HUES48 (cell line): ENCODE data around the gene BICDL2.
A peak's percentile ranks its signal among the peaks of the same experiment; 100 is the strongest.
"Not testable (repeated sequence)": the region's sequence is repeated elsewhere in the genome, so short reads cannot be mapped to it uniquely, and the experiment has no call there.

Experiments
- H3K27ac ChIP-seq: one replicate; pipeline ENCODE4 v1.7.0; 2013; ENCODE audit warnings: low read depth, low read length, inconsistent platforms
- H3K27me3 ChIP-seq: 2 replicates; pipeline ENCODE4 v1.6.1; 2013; ENCODE audit warnings: mild to moderate bottlenecking, low read length; ENCODE audit not compliant: control insufficient read depth, insufficient read depth
- H3K36me3 ChIP-seq: 2 replicates; pipeline ENCODE4 v1.6.1; 2013; ENCODE audit warnings: low read length; ENCODE audit not compliant: control insufficient read depth, insufficient read depth
- H3K4me1 ChIP-seq: 2 replicates; pipeline ENCODE4 v1.6.1; 2013; ENCODE audit warnings: mild to moderate bottlenecking, low read length; ENCODE audit not compliant: control insufficient read depth, insufficient read depth
- H3K4me3 ChIP-seq: 2 replicates; pipeline ENCODE4 v1.5.1; 2013; ENCODE audit warnings: mild to moderate bottlenecking, low read depth, low read length
- H3K9ac ChIP-seq: 2 replicates; pipeline ENCODE4 v1.6.1; 2013; ENCODE audit warnings: mild to moderate bottlenecking, low read depth, low read length, moderate library complexity
- H3K9me3 ChIP-seq: 2 replicates; pipeline ENCODE4 v1.6.1; 2013; ENCODE audit warnings: low read length; ENCODE audit not compliant: control insufficient read depth, insufficient read depth

The BICDL2 gene

GRCh38 chr16:3036726-3037315 is at the start of gene BICDL2:
Gene BICDL2 (minus strand): TSS chr16:3036944. CDS start chr16:3035496, 1,448 bp downstream.
- Histone ChIP-seq H3K36me3 (no peaks in the 10 kb centered on the region), H3K27me3 (peaks cover 5% of the 10 kb centered on the region), H3K9ac (no peak within 1 kb of the TSS)

DNA sequence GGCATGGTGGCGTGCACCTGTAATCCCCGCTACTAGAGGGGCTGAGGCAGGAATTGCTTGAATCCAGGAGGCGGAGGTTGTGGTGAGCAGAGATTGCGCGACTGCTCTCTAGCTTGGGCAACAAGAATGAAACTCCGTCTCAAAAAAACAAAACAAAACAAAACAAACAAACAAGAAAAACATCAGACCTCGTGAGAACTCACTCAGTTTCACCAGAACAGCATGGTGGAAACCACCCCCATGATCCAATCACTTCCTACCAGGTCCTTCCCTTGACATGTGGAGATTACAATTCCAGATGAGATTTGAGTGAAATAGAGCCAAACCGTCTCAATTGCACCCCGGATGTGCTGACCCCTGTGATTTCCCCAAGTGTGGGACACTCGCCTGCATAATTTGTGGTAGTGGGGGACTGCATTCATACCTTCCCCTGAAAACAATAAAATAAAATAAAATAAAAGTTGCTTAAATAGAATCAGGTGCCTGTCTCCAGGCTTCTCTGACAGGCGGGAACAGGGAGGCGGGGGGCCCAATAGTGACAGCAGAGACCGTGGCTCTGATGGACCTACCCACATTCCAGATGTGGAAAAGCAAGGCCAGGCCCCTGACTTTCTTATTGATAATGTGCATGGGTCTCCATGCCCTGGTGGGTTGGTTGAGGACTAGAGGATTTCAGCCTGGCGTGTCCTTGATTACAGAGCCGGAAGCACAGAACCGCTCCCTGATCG is 49.3 kb upstream of the BICDL2 start:
- H3K27ac ChIP-seq, result no peak overlapping the region
- no peaks in the 10 kb centered on the region for H3K27me3 ChIP-seq
- no peak overlapping the region for H3K9ac ChIP-seq
- H3K4me1 ChIP-seq, result peaks cover 15% of the 10 kb centered on the region; the same call in 1 of the 2 replicates
- peaks cover 34% of the 10 kb centered on the region for H3K36me3 ChIP-seq
- H3K4me3 ChIP-seq, result no peak overlapping the region
- no peaks in the 10 kb centered on the region for H3K9me3 ChIP-seq

More at GRCh38 chr16:3036726-3037315, at the start of gene BICDL2:
- Histone ChIP-seq H3K27ac (no peak within 1 kb of the TSS), H3K4me1 (peaks cover 15% of the 10 kb centered on the region; the same call in 1 of the 2 replicates), H3K4me3 (peak within 1 kb of the TSS; percentile 72), H3K9me3 (no peaks in the 10 kb centered on the region)

DNA sequence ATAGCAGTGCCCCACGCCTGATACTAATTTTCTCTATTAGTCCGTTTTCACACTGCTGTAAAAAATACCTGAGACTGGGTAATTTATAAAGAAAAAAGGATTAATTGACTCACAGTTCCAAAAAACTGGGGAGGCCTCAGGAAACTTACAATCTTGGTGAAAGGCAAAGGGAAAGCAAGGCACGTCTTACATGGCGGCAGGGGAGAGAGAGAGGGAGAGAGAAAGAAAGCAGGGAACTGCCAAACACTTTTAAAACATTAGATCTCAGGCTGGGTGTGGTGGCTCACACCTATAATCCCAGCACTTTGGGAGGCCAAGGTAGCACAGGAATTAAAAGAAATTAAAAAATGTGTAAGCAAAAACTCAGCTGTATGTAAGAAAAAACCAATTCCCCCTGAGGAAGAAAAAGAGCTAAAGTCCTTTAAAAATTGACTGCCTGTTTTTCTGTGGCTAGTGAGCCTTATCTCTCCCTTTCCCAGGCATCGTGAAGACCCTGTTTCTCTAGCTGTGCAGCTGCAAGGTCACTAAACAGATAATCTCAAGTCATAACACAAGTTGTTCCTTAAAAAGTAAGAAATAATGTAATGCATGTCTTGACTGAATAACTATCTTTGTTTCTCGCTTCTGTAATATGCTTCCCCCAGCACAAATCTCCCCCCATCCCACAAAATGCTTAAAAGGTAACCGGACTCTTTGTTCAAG is 48.4 kb upstream of the BICDL2 start:
- Histone ChIP-seq H3K27me3 (no peaks in the 10 kb centered on the region), H3K36me3 (peaks cover 25% of the 10 kb centered on the region), H3K9me3 (no peaks in the 10 kb centered on the region), H3K4me1 (peaks cover 15% of the 10 kb centered on the region; the same call in 1 of the 2 replicates), H3K27ac (no peak overlapping the region), H3K9ac (no peak overlapping the region), H3K4me3 (no peak overlapping the region)

GRCh38 chr16:3084491-3084890 is 47.7 kb upstream of the BICDL2 start:
- Histone ChIP-seq H3K9me3 (no peaks in the 10 kb centered on the region), H3K4me1 (peaks cover 19% of the 10 kb centered on the region; the same call in 1 of the 2 replicates), H3K27me3 (no peaks in the 10 kb centered on the region), H3K4me3 (no peak overlapping the region), H3K36me3 (peaks cover 19% of the 10 kb centered on the region), H3K9ac (no peak overlapping the region), H3K27ac (no peak overlapping the region)

- peaks cover 29% of the 10 kb centered on the region for H3K4me1 ChIP-seq
- not testable (repeated sequence) for H3K27ac ChIP-seq, H3K36me3 ChIP-seq, H3K9me3 ChIP-seq, H3K27me3 ChIP-seq, H3K4me3 ChIP-seq, H3K9ac ChIP-seq
Observed at GRCh38 chr16:3083408-3083807, 46.7 kb upstream of the BICDL2 start.

- H3K27me3 ChIP-seq, H3K9me3 ChIP-seq, H3K4me3 ChIP-seq, H3K9ac ChIP-seq, H3K36me3 ChIP-seq, H3K27ac ChIP-seq: not testable (repeated sequence)
- H3K4me1 ChIP-seq, result peaks cover 24% of the 10 kb centered on the region
Observed at GRCh38 chr16:3081957-3082356, 45.2 kb upstream of the BICDL2 start.

GRCh38 chr16:3080024-3080423 is 43.3 kb upstream of the BICDL2 start:
- no peaks in the 10 kb centered on the region for H3K36me3 ChIP-seq

GRCh38 chr16:3076577-3076976 is 39.8 kb upstream of the BICDL2 start:
- H3K4me1 ChIP-seq, result peaks cover 22% of the 10 kb centered on the region
- no peak overlapping the region for H3K27ac ChIP-seq
- H3K4me3 ChIP-seq, result no peak overlapping the region
- H3K36me3 ChIP-seq, result no peaks in the 10 kb centered on the region
- H3K9me3 ChIP-seq, result no peaks in the 10 kb centered on the region
- no peak overlapping the region for H3K9ac ChIP-seq
- H3K27me3 ChIP-seq, result no peaks in the 10 kb centered on the region

More at GRCh38 chr16:3080024-3080423, 43.3 kb upstream of the BICDL2 start:
- no peak overlapping the region for H3K9ac ChIP-seq
- peaks cover 22% of the 10 kb centered on the region for H3K4me1 ChIP-seq
- no peaks in the 10 kb centered on the region for H3K9me3 ChIP-seq
- H3K4me3 ChIP-seq, result no peak overlapping the region
- no peaks in the 10 kb centered on the region for H3K27me3 ChIP-seq
- no peak overlapping the region for H3K27ac ChIP-seq

DNA sequence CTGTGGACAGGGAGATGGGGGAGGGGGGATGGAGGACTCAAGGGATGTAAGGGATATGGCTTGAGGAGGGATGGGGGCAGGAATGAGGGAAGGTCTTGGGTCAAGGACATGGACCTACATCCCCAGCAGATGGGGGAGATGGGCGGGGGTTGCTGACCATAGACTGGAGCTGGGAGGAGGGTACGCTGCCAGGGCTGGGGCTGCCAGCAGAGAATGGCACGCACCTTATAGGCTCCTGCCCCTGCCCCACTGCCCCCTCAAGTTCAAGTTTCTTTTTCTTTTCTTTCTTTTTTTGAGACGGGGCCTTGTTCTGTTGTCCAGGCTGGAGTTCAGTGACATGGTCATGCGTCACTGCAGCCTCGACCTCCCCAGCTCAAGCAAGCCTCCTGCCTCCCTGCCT is 39.2 kb upstream of the BICDL2 start:
- H3K27me3 ChIP-seq, H3K27ac ChIP-seq, H3K9me3 ChIP-seq, H3K4me3 ChIP-seq, H3K36me3 ChIP-seq, H3K9ac ChIP-seq: not testable (repeated sequence)
- peaks cover 22% of the 10 kb centered on the region for H3K4me1 ChIP-seq

DNA sequence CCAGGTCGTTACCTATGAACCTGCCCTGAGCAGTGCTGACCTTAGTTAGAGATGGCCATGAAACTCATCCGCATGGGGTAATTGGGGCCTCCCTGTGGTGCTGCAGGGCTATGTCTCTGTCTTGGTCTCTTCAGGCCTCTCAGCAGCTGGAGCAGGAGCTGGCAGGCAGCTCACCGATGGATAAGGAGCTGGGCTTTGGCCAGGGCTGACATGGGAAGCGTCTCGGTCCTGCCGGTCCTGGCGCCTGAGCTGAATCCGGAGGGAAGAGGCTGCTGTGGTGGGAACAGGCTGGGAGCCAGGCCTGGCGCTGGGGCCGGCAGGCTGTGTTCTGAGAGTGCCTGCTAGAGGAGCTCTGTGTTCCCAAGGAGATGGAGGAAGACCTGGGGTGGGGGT is 38.8 kb upstream of the BICDL2 start:
- Histone ChIP-seq H3K36me3 (no peaks in the 10 kb centered on the region), H3K27me3 (no peaks in the 10 kb centered on the region), H3K4me3 (no peak overlapping the region), H3K9me3 (no peaks in the 10 kb centered on the region), H3K9ac (no peak overlapping the region), H3K4me1 (peaks cover 22% of the 10 kb centered on the region), H3K27ac (no peak overlapping the region)
